CD14-positive monocyte (primary cell): ENCODE measurements around the gene RTL1. TPM values are rescaled to one million over a fixed set of nuclear protein-coding genes. Genes with fewer than 3 reads are reported as not detected.

Source experiments
- DNase-seq, 3 donors: peaks; one replicate each; pipeline ENCODE4 v3.0.0-alpha.2; 2011 to 2022
- H2AFZ ChIP-seq: 2 replicates; pipeline ENCODE4 v1.6.0; 2012; ENCODE audit warnings: mild to moderate bottlenecking, low read depth, low read length, inconsistent platforms; ENCODE audit not compliant: insufficient read depth, poor library complexity, severe bottlenecking
- H3K27ac ChIP-seq, 2 donors: 1 replicate in 1 of 2; 2 replicates in 1 of 2; pipeline ENCODE4 v1.5.1; 2012 to 2013; ENCODE audit warnings: low read length in 2 of 2, control low read depth in 1 of 2, inconsistent platforms in 1 of 2, low read depth in 1 of 2, mild to moderate bottlenecking in 1 of 2
- H3K27me3 ChIP-seq, 2 donors: one replicate each; pipeline versions ENCODE4 v1.6.0 to v1.6.1; 2011 to 2013; ENCODE audit warnings: low read length in 2 of 2; ENCODE audit not compliant: control insufficient read depth in 2 of 2, insufficient read depth in 2 of 2
- H3K36me3 ChIP-seq, 2 donors: replicated peaks in 1 of 2; 1 replicate in 1 of 2; 2 replicates in 1 of 2; pipeline versions ENCODE4 v1.5.1 to v1.6.1; 2012 to 2013; ENCODE audit warnings: low read length in 2 of 2, control low read depth in 1 of 2, inconsistent platforms in 1 of 2, mild to moderate bottlenecking in 1 of 2; ENCODE audit not compliant: insufficient read depth in 2 of 2, control insufficient read depth in 1 of 2
- H3K4me1 ChIP-seq, 2 donors: 1 replicate in 1 of 2; 2 replicates in 1 of 2; pipeline versions ENCODE4 v1.5.1 to v1.6.1; 2012 to 2013; ENCODE audit warnings: low read length in 2 of 2, control low read depth in 1 of 2, inconsistent platforms in 1 of 2, mild to moderate bottlenecking in 1 of 2, moderate library complexity in 1 of 2; ENCODE audit not compliant: insufficient read depth in 2 of 2, control insufficient read depth in 1 of 2
- H3K4me2 ChIP-seq: replicated peaks from 2 replicates; pipeline ENCODE3; 2012; ENCODE audit warnings: low read length, moderate library complexity, mild to moderate bottlenecking; ENCODE audit not compliant: poor library complexity, severe bottlenecking; ENCODE audit errors: extremely low read depth
- H3K4me3 ChIP-seq, 3 experiments: fragments of 200-600 bp in 1 of 3; sonication (generic) in 1 of 3; replicated peaks in 1 of 3; 1 replicate in 2 of 3; 2 replicates in 1 of 3; pipeline ENCODE4 v1.5.1; 2011 to 2013; ENCODE audit warnings: low read length in 3 of 3, mild to moderate bottlenecking in 3 of 3, control low read depth in 2 of 3, low read depth in 2 of 3, inconsistent platforms in 1 of 3, moderate library complexity in 1 of 3
- H3K79me2 ChIP-seq: 2 replicates; pipeline ENCODE4 v1.6.0; 2012; ENCODE audit warnings: mild to moderate bottlenecking, control low read depth, inconsistent platforms, low read length, moderate library complexity; ENCODE audit not compliant: insufficient read depth
- H3K9ac ChIP-seq: 2 replicates; pipeline ENCODE4 v1.6.0; 2017; ENCODE audit warnings: low read length, mild to moderate bottlenecking; ENCODE audit not compliant: insufficient read depth, poor library complexity, severe bottlenecking
- H3K9me3 ChIP-seq, 2 donors: replicated peaks in 1 of 2; 1 replicate in 1 of 2; 2 replicates in 1 of 2; pipeline versions ENCODE4 v1.5.1 to v1.6.1; 2012 to 2013; ENCODE audit warnings: low read length in 2 of 2, control low read depth in 1 of 2; ENCODE audit not compliant: control insufficient read depth in 1 of 2, insufficient read depth in 1 of 2
- H4K20me1 ChIP-seq: 2 replicates; pipeline ENCODE4 v1.6.0; 2012; ENCODE audit warnings: mild to moderate bottlenecking, low read length, control low read depth, moderate library complexity; ENCODE audit not compliant: insufficient read depth
- H3K27ac Mint-ChIP-seq, 7 donors: one replicate each; pipeline ENCODE4 v1.8.0; 2020; ENCODE audit warnings: mild to moderate bottlenecking in 7 of 7, mixed read lengths in 7 of 7, moderate library complexity in 6 of 7, inconsistent platforms in 2 of 7
- H3K27me3 Mint-ChIP-seq, 3 donors: one replicate each; pipeline ENCODE4 v1.8.0; 2021 to 2022; ENCODE audit warnings: low read depth in 3 of 3, mild to moderate bottlenecking in 3 of 3, mixed read lengths in 3 of 3, moderate library complexity in 3 of 3, inconsistent platforms in 1 of 3
- H3K36me3 Mint-ChIP-seq, 2 donors: one replicate each; pipeline ENCODE4 v1.8.0; 2020; ENCODE audit warnings: mixed read lengths in 2 of 2, inconsistent platforms in 1 of 2, mild to moderate bottlenecking in 1 of 2
- H3K4me1 Mint-ChIP-seq: one replicate; pipeline ENCODE4 v1.8.0; 2020; ENCODE audit warnings: mild to moderate bottlenecking, mixed read lengths
- H3K4me3 Mint-ChIP-seq, 2 donors: one replicate each; pipeline ENCODE4 v1.8.0; 2020; ENCODE audit warnings: mild to moderate bottlenecking in 2 of 2, mixed read lengths in 2 of 2, moderate library complexity in 1 of 2
- H3K9me3 Mint-ChIP-seq, 7 donors: one replicate each; pipeline ENCODE4 v1.8.0; 2020 to 2022; ENCODE audit warnings: mixed read lengths in 7 of 7, mild to moderate bottlenecking in 6 of 7, moderate library complexity in 6 of 7, inconsistent platforms in 2 of 7
- CTCF ChIP-seq: fragments of 200-600 bp; IDR thresholded peaks from one replicate; pipeline ENCODE4 v1.8.0; 2022; ENCODE audit warnings: antibody characterized with exemption, mild to moderate bottlenecking
- WGBS: methylation state at CpG from one replicate; pipeline ENCODE4 v1.1.5; 2013; ENCODE audit warnings: missing lambda C conversion rate; ENCODE audit not compliant: insufficient coverage; 5-methylcytosine and 5-hydroxymethylcytosine counted together
- intact Hi-C, 2 donors: fragments of 100-400 bp; cut with micrococcal nuclease; formaldehyde crosslinking; loops; one replicate each; pipeline versions ENCODE4 v1.15.0 to v1.15.1; 2023
- polyA plus RNA-seq, 3 donors: library from polyadenylated mRNA; depleted of rRNA in 1 of 3; unstranded in 2 of 3; stranded (reverse) in 1 of 3; fragments of 300-500 nt in 2 of 3; fragments of >200 nt in 1 of 3; fragmentation: Illumina TruSeq in 2 of 3; gene quantifications; 1 replicate in 2 of 3; 2 replicates in 1 of 3; pipeline ENCODE4 v1.2.3, GENCODE V29; 2012 to 2021

The RTL1 gene
- polyA plus RNA-seq, 3 donors = not detected

GRCh38 chr14:100885617-100886016 is 17.9 kb downstream of the RTL1 start:
- Histone ChIP-seq H3K79me2 (no peaks in the 10 kb centered on the region), H3K27ac (no peak overlapping the region), H3K9me3 (peaks cover 10 to 35% of the 10 kb centered on the region in 2 donors), H3K4me3 (no peak overlapping the region), H3K4me1 (no peaks in the 10 kb centered on the region), H3K36me3 (no peaks in the 10 kb centered on the region), H4K20me1 (no peaks in the 10 kb centered on the region), H3K27me3 (no peaks in the 10 kb centered on the region), H3K9ac (no peak overlapping the region), H2AFZ (no peak overlapping the region), H3K4me2 (no peak overlapping the region)
- DNase-seq = no peak
- intact Hi-C loops = no loop called here
- 100% methylated on average over 2 of the region's 5 CpGs for WGBS
- H3K36me3 Mint-ChIP-seq = no peaks in the 10 kb centered on the region
- H3K9me3 Mint-ChIP-seq = peaks cover 13 to 31% (median 19%) of the 10 kb centered on the region in 7 donors
- H3K27me3 Mint-ChIP-seq = peaks cover 0 to 4% (median 3%) of the 10 kb centered on the region in 3 donors
- no peaks in the 10 kb centered on the region for H3K4me1 Mint-ChIP-seq
- no peak overlapping the region for H3K27ac Mint-ChIP-seq
- no peak for TF ChIP-seq CTCF
- H3K4me3 Mint-ChIP-seq = peak overlapping the region in 1 of 2 donors; percentile 22

GRCh38 chr14:100885196-100885595 is 18.3 kb downstream of the RTL1 start:
- Histone ChIP-seq H3K4me1 (no peaks in the 10 kb centered on the region), H3K9me3 (peaks cover 10 to 35% of the 10 kb centered on the region in 2 donors), H3K27me3 (no peaks in the 10 kb centered on the region), H3K36me3 (no peaks in the 10 kb centered on the region), H3K79me2 (no peaks in the 10 kb centered on the region), H3K9ac (no peak overlapping the region), H4K20me1 (no peaks in the 10 kb centered on the region), H3K4me3 (no peak overlapping the region), H3K4me2 (no peak overlapping the region), H2AFZ (no peak overlapping the region), H3K27ac (no peak overlapping the region)
- H3K36me3 Mint-ChIP-seq = no peaks in the 10 kb centered on the region
- H3K4me1 Mint-ChIP-seq = no peaks in the 10 kb centered on the region
- H3K27me3 Mint-ChIP-seq = peaks cover 0 to 4% (median 3%) of the 10 kb centered on the region in 3 donors
- no peak for DNase-seq
- no peak overlapping the region for H3K27ac Mint-ChIP-seq
- TF ChIP-seq CTCF = no peak
- peaks cover 13 to 32% (median 21%) of the 10 kb centered on the region in 7 donors for H3K9me3 Mint-ChIP-seq
- no peak overlapping the region for H3K4me3 Mint-ChIP-seq
- intact Hi-C loops = no loop called here
- no CpG with 5 or more reads among the region's 2 CpGs for WGBS
